MG63 (cell line): ENCODE results near the gene NTN1. TPM values are rescaled to one million over a fixed set of nuclear protein-coding genes. Genes with fewer than 3 reads are reported as not detected.
"Not testable (repeated sequence)": the region's sequence is repeated elsewhere in the genome, so short reads cannot be mapped to it uniquely, and the experiment has no call there.

ENCODE experiments used
- DNase-seq: peaks from one replicate; pipeline ENCODE4 v3.0.0-alpha.2; 2020
- H3K27me3 ChIP-seq: fragments of 250-450 bp; sonication (Bioruptor Pico); 2 replicates; pipeline ENCODE4 v1.5.1; 2020; ENCODE audit warnings: mild to moderate bottlenecking, moderate library complexity
- H3K36me3 ChIP-seq: fragments of 250-450 bp; sonication (Bioruptor Pico); 2 replicates; pipeline ENCODE4 v1.5.1; 2020; ENCODE audit warnings: mild to moderate bottlenecking, moderate library complexity
- H3K4me3 ChIP-seq: fragments of 250-450 bp; sonication (Bioruptor Pico); 2 replicates; pipeline ENCODE4 v1.5.1; 2020; ENCODE audit warnings: mild to moderate bottlenecking, moderate library complexity
- H3K9me3 ChIP-seq: fragments of 250-450 bp; sonication (Bioruptor Pico); 2 replicates; pipeline ENCODE4 v1.5.1; 2020; ENCODE audit warnings: mild to moderate bottlenecking, moderate library complexity
- total RNA-seq: library from RNA; depleted of rRNA; stranded (reverse); fragments of >200 nt; shearing (Covaris generic); gene quantifications from 2 replicates; pipeline ENCODE4 v1.2.3, GENCODE V29; 2014; ENCODE audit warnings: low replicate concordance

Gene NTN1
- total RNA-seq, 1 experiment from 2014 or later: 0.79 TPM

- no peaks in the 10 kb centered on the region for H3K36me3 ChIP-seq
- no peaks in the 10 kb centered on the region for H3K27me3 ChIP-seq
- H3K4me3 ChIP-seq: no peak overlapping the region
- H3K9me3 ChIP-seq: no peaks in the 10 kb centered on the region
- no peak for DNase-seq
Observed at GRCh38 chr17:9144502-9145249, 123.4 kb downstream of the NTN1 start.

DNA sequence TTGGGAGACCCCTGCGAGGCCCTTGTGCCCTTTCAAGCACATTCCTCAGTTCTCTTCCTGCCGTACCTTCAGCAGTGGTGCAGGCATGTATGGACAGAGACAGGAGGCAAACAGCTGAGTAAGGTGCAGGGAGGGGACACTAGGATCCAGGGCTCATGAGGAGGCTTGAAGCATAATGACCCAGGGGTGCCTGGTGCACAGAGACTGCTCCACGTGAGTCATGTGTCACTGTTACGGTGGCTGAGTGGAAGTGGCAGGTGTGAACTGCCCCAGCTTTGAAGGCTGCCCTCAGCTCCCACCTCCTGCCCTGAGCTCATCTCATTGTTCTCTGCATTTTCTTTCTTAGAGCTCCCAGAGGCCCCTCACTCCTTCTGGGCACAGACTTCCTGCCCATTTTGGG lies 124.8 kb downstream of the NTN1 start:
- Histone ChIP-seq H3K4me3 (no peak overlapping the region), H3K27me3 (no peaks in the 10 kb centered on the region), H3K36me3 (no peaks in the 10 kb centered on the region), H3K9me3 (no peaks in the 10 kb centered on the region)
- no peak for DNase-seq

GRCh38 chr17:9148905-9149525 lies 127.7 kb downstream of the NTN1 start:
- Histone ChIP-seq H3K36me3 (no peaks in the 10 kb centered on the region), H3K4me3 (no peak overlapping the region), H3K27me3 (no peaks in the 10 kb centered on the region), H3K9me3 (no peaks in the 10 kb centered on the region)
- no peak for DNase-seq

- H3K27me3 ChIP-seq: no peaks in the 10 kb centered on the region
- no peaks in the 10 kb centered on the region for H3K9me3 ChIP-seq
- H3K4me3 ChIP-seq: no peak overlapping the region
- H3K36me3 ChIP-seq: no peaks in the 10 kb centered on the region
- no peak for DNase-seq
Observed at GRCh38 chr17:9150446-9151090, 129.3 kb downstream of the NTN1 start.

DNA sequence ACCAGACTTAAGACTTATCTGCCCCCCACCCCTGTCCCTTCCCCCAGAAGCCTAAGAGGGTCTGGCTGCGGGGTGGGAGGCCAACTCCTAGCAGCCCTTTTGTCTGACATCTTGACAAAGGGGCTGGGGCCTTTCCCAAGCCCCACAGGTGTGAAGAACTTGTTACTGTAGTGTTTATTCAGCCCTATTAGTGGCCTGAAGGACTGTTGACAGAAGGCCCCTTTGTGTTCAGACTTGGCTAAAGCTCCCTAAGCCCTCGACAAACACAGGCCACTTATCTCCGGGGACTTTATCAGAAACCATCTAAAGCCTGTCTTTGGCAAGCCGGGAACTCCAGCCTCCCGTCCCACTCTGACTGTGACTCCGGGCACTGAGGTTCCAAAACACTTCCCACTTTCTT lies 129.8 kb downstream of the NTN1 start:
- no peaks in the 10 kb centered on the region for H3K36me3 ChIP-seq
- no peaks in the 10 kb centered on the region for H3K27me3 ChIP-seq
- no peaks in the 10 kb centered on the region for H3K9me3 ChIP-seq
- H3K4me3 ChIP-seq: no peak overlapping the region
- DNase-seq: no peak

GRCh38 chr17:9151740-9152139 lies 130.4 kb downstream of the NTN1 start:
- not testable (repeated sequence) for DNase-seq, H3K27me3 ChIP-seq, H3K4me3 ChIP-seq, H3K36me3 ChIP-seq, H3K9me3 ChIP-seq

DNA sequence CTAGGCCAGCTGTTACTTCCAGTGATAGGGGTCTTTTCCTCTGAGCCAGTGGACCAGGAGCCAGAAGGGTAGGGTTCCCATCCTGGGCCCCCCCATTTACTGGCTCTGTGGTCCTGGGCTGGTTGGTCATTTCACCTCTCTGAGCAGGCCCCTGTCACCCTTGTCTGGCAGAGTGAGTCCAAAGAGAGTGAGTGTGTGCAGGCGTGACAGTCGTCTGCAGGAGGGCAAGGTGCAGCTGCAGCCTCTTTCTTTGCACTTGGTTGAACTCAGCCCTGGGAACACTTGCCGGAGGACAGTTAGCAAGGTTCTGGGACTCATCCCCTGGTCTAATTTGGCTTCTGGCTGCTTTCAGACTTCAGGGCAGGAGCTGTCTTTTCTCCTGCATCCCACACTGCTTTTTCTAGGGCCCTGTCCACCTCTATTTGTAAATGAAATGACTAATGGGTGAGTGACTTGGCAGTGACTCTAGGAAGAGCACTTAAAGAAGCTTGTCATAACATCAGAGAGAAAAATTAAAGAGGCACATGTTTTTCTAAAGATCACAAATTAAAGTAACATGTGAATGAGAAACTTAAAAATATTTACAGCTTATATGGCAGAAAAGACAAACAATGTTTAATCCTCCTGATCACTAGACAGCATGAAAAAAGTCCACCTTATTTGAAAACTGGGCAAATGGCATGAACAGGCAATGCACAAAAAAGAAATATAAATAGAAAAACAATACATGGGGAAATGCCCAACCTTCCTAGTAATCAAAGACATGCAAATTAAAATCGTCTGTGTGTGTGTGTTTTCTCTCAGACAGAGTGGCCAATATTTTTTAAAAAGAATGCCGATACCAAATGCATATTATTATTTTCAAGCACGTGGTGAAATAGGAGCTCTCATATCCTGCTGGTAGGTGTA lies 137.5 kb downstream of the NTN1 start:
- no peaks in the 10 kb centered on the region for H3K36me3 ChIP-seq
- DNase-seq: peak; percentile 13
- no peaks in the 10 kb centered on the region; the same call in 1 of the 2 replicates for H3K9me3 ChIP-seq
- H3K27me3 ChIP-seq: no peaks in the 10 kb centered on the region
- H3K4me3 ChIP-seq: no peak overlapping the region

- Histone ChIP-seq H3K27me3 (no peaks in the 10 kb centered on the region), H3K4me3 (no peak overlapping the region), H3K36me3 (no peaks in the 10 kb centered on the region), H3K9me3 (no peaks in the 10 kb centered on the region; the same call in 1 of the 2 replicates)
- no peak for DNase-seq
Observed at GRCh38 chr17:9162275-9162985, 141.1 kb downstream of the NTN1 start.

- DNase-seq: no peak
- Histone ChIP-seq H3K36me3 (no peaks in the 10 kb centered on the region), H3K4me3 (no peak overlapping the region), H3K9me3 (no peaks in the 10 kb centered on the region), H3K27me3 (no peaks in the 10 kb centered on the region)
Observed at GRCh38 chr17:9166788-9167187, 145.5 kb downstream of the NTN1 start.

- H3K4me3 ChIP-seq: no peak overlapping the region
- H3K27me3 ChIP-seq: no peaks in the 10 kb centered on the region
- no peak for DNase-seq
- H3K9me3 ChIP-seq: no peaks in the 10 kb centered on the region
- H3K36me3 ChIP-seq: no peaks in the 10 kb centered on the region
Observed at GRCh38 chr17:9167379-9167778, 146.1 kb downstream of the NTN1 start.

DNA sequence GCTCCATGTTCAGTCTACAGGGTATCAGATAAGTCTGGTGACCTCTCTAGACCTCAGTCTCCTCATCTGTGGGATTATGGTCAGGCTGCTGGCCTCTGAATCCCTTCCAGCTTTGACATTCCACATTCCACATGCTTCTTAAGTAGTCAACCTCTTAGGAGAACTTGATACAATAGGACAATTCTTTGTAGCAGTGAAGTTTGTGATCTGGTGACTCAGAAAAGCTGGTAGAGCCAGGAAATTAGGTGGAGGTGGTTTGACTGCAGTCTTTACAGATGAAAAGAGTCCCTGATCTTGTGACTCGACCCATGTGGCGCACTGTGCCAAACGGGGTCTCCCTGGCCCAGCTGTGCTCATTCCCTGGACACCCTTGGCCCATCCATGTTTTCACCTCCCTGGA lies 147.8 kb downstream of the NTN1 start:
- H3K27me3 ChIP-seq: no peaks in the 10 kb centered on the region
- H3K9me3 ChIP-seq: no peaks in the 10 kb centered on the region
- H3K4me3 ChIP-seq: no peak overlapping the region
- no peaks in the 10 kb centered on the region for H3K36me3 ChIP-seq
- DNase-seq: no peak

- H3K9me3 ChIP-seq: no peaks in the 10 kb centered on the region
- H3K27me3 ChIP-seq: no peaks in the 10 kb centered on the region
- DNase-seq: no peak
- H3K4me3 ChIP-seq: no peak overlapping the region
- no peaks in the 10 kb centered on the region for H3K36me3 ChIP-seq
Observed at GRCh38 chr17:9170336-9170735, 149.0 kb downstream of the NTN1 start.

GRCh38 chr17:9170853-9171252 lies 149.5 kb downstream of the NTN1 start:
- Histone ChIP-seq H3K36me3 (no peaks in the 10 kb centered on the region), H3K9me3 (no peaks in the 10 kb centered on the region), H3K27me3 (no peaks in the 10 kb centered on the region), H3K4me3 (no peak overlapping the region)
- DNase-seq: no peak

DNA sequence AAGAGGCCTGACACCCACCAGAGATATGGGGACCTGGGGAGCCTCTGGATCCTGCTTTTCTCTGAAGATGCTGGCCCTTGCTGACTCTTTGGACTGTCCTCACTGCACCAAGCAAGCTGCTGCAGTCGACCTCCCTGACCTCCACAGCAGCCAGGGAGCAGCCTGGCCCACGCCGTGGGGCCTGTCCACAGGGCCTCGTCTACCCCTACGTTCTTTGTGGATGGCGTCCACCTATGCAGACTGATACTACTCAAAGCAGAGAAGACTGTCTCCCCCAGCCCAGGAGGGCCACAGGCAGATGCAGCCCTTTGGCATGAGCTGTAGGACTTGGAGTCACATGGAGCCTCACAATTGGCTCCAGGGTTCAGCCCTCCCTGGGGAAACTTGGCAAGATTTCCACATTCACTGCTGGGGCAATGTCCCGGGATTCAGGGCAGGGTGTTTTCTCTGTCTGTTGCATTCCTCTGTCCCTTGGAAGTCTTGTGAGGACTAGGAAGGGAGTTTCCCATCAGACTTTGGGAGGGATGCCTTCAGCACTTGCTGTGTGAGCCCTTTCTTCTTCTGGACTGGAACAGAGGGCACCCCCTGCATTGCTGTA lies 152.2 kb downstream of the NTN1 start:
- Histone ChIP-seq H3K4me3 (no peak overlapping the region), H3K9me3 (no peaks in the 10 kb centered on the region), H3K27me3 (no peaks in the 10 kb centered on the region), H3K36me3 (no peaks in the 10 kb centered on the region)
- DNase-seq: no peak

DNA sequence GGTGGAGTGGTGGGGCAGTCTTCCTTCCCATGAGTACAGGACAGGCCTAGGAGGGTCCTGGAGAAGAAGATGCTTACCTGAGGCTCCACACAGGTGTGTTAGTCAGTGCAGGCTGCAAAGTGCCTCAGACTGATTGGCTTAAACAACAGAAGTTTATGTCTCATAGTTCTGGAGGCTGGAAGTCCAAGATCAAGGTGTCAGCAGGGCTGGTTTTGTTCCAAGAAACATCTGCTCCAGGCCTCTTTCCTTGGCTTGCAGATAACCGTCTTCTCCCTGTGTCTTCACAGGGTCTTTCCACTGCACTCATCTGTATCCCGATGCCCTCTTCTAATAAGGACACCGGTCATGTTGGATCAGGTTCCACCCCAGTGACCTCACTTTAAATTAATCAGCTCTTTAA lies 153.0 kb downstream of the NTN1 start:
- H3K9me3 ChIP-seq: no peaks in the 10 kb centered on the region
- H3K4me3 ChIP-seq: no peak overlapping the region
- H3K36me3 ChIP-seq: no peaks in the 10 kb centered on the region
- DNase-seq: no peak
- no peaks in the 10 kb centered on the region for H3K27me3 ChIP-seq
